GM21576 (cell line): ENCODE results near the gene EBF4.
"Not testable (repeated sequence)": the region's sequence is repeated elsewhere in the genome, so short reads cannot be mapped to it uniquely, and the experiment has no call there.

Experiments
- ATAC-seq: cut with Tn5 transposase; IDR thresholded peaks from one replicate; pipeline ENCODE4 v1.9.1; 2021; ENCODE audit warnings: mild to moderate bottlenecking, moderate library complexity; ENCODE audit not compliant: unreplicated experiment

EBF4 gene

GRCh38 chr20:2755451-2756055 is 63.0 kb downstream of the EBF4 start:
- ATAC-seq: no peak

GRCh38 chr20:2756056-2756611 is 63.6 kb downstream of the EBF4 start:
- no peak for ATAC-seq

- no peak for ATAC-seq
Measured at GRCh38 chr20:2757001-2757400, 64.4 kb downstream of the EBF4 start.

- ATAC-seq: no peak
Measured at GRCh38 chr20:2757969-2758368, 65.4 kb downstream of the EBF4 start.

- ATAC-seq: no peak
Measured at GRCh38 chr20:2759143-2759542, 66.6 kb downstream of the EBF4 start.

GRCh38 chr20:2759603-2760296 is 67.2 kb downstream of the EBF4 start:
- no peak for ATAC-seq

- ATAC-seq: no peak
Measured at GRCh38 chr20:2760297-2760951, 67.8 kb downstream of the EBF4 start.

- ATAC-seq: no peak
Measured at GRCh38 chr20:2760952-2761305, 68.3 kb downstream of the EBF4 start.

- no peak for ATAC-seq
Measured at GRCh38 chr20:2761885-2762284, 69.3 kb downstream of the EBF4 start.

GRCh38 chr20:2762578-2763131 is 70.1 kb downstream of the EBF4 start:
- ATAC-seq: no peak

- no peak for ATAC-seq
Measured at GRCh38 chr20:2763186-2763585, 70.6 kb downstream of the EBF4 start.

GRCh38 chr20:2767768-2768631 is 75.4 kb downstream of the EBF4 start:
- no peak for ATAC-seq

- ATAC-seq: no peak
Measured at GRCh38 chr20:2768632-2769015, 76.0 kb downstream of the EBF4 start.

GRCh38 chr20:2770091-2770490 is 77.5 kb downstream of the EBF4 start:
- not testable (repeated sequence) for ATAC-seq

- no peak for ATAC-seq
Measured at GRCh38 chr20:2771631-2772080, 79.1 kb downstream of the EBF4 start.

GRCh38 chr20:2773812-2774211 is 81.2 kb downstream of the EBF4 start:
- no peak for ATAC-seq

GRCh38 chr20:2775139-2775538 is 82.6 kb downstream of the EBF4 start:
- no peak for ATAC-seq

- ATAC-seq: no peak
Measured at GRCh38 chr20:2778602-2779321, 86.2 kb downstream of the EBF4 start.

GRCh38 chr20:2780948-2781347 is 88.4 kb downstream of the EBF4 start:
- ATAC-seq: no peak

GRCh38 chr20:2783908-2784566 is 91.5 kb downstream of the EBF4 start:
- no peak for ATAC-seq
